Activated T-helper 1 cell treated with anti-CD3 and anti-CD28 coated beads, Interleukin-2, amount 50 U/mL, for 16 hours (primary cell): ENCODE measurements around the gene OR10G8.

ENCODE experiments used
- DNase-seq, 2 donors: peaks; one replicate each; pipeline ENCODE4 v3.0.0-alpha.2; 2020; ENCODE audit warnings: low read depth in 1 of 2, low spot score in 1 of 2

The OR10G8 gene

DNA sequence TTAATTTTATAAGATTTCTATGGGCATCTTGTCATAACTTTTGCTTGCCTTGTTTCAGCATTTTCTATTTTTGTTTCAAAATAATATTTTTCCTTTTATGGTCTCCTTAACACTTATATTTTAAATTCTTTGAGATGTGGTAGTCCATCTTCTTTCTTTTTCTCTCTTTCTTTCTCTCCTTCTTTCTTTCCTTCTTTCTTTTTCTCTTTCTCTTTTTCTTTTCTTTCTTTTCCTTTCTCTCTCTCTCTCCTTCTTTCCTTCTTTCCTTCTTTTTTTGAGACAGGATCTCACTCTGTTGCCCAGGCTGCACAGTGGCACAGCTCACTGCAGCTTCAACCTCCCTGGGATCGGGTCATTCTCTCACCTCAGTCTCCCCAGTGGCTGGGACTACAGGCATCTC is 50.7 kb downstream of the OR10G8 start:
- no peak for DNase-seq

DNA sequence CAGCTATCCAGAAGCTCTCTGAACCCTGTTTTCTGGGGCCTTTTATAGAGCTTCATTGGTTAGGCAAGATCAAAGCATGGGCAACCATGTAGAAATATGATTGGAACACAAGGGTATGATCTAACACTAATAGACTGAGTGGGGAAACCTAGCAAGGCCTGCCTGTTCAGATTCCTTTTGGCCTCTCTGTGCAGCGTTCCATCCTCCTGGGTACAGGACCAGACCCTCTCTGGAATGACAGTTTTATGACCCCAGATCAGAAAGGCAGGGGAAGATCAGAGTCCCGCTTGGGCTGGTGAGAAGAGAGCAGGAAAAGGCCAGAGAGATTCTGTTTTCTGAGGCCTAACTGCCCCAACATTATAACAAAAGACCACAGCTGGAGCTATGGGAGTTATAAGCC is 52.0 kb downstream of the OR10G8 start:
- DNase-seq = no peak

DNA sequence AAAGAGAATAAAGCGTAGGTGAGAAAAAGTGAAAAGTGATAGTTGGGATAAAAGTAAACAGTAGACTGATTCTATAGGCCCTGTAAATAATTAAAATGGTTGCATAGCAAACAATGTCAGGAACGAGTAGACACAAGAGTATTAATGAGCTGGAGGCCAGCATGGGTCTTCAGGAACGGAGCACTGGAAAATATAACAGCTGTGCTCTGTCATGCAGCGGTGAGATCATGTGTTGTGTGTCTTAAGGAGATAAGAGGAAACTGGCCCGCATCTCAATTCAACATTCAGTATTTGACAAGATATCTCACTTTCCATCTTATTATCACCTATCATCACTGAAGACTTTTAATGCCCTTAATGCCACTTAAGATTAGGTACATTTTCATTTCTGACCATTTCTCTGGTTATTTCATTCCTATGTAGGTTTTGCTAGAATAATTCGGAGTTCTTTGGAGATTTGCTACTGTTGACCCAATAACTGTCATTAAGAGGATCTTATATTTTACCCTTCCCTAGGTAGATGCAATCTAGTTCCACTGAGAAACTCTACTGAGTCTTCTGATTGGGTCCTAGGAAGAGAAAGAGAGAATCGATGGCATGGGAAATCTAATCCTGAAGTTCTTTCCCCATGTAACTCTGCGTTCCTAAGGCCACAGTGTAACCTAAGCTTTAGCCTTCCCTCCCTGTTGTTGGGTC is 53.2 kb downstream of the OR10G8 start:
- DNase-seq = no peak
